WERI-Rb-1 (cell line): ENCODE measurements around the gene PIR.

Experiments used
- DNase-seq: peaks from one replicate; pipeline ENCODE4 v3.0.0-alpha.2; 2020
- H3K27ac ChIP-seq: fragments of 250-450 bp; sonication (Bioruptor Pico); 2 replicates; pipeline ENCODE4 v1.5.1; 2020; ENCODE audit warnings: mild to moderate bottlenecking, moderate library complexity
- H3K27me3 ChIP-seq: fragments of 250-450 bp; sonication (Bioruptor Pico); 2 replicates; pipeline ENCODE4 v1.5.1; 2021; ENCODE audit warnings: mild to moderate bottlenecking, low read depth, moderate library complexity; ENCODE audit not compliant: insufficient read depth, severe bottlenecking
- H3K36me3 ChIP-seq: fragments of 250-450 bp; sonication (Bioruptor Pico); 2 replicates; pipeline ENCODE4 v1.5.1; 2020; ENCODE audit warnings: mild to moderate bottlenecking, moderate library complexity
- H3K4me3 ChIP-seq: 2 replicates; pipeline ENCODE4 v1.5.1; 2011; ENCODE audit warnings: low read depth, mild to moderate bottlenecking, control low read depth, low read length
- H3K9me3 ChIP-seq: fragments of 250-450 bp; sonication (Bioruptor Pico); 2 replicates; pipeline ENCODE4 v1.5.1; 2021; ENCODE audit warnings: mild to moderate bottlenecking, moderate library complexity; ENCODE audit not compliant: severe bottlenecking
- CTCF ChIP-seq: IDR thresholded peaks from 2 replicates; pipeline ENCODE4 v1.5.1; 2011; ENCODE audit warnings: low read depth, mild to moderate bottlenecking, control low read depth, inconsistent platforms, low read length

Gene PIR

GRCh38 chrX:15469613-15470012 is 23.5 kb downstream of the PIR start:
- no peak for TF ChIP-seq CTCF
- H3K27ac ChIP-seq: no peak overlapping the region
- H3K27me3 ChIP-seq: peaks cover 7% of the 10 kb centered on the region
- no peak overlapping the region for H3K4me3 ChIP-seq
- no peaks in the 10 kb centered on the region for H3K36me3 ChIP-seq
- no peak for DNase-seq
- H3K9me3 ChIP-seq: no peaks in the 10 kb centered on the region

- TF ChIP-seq CTCF: peak; percentile 39
- H3K27me3 ChIP-seq: peaks cover 13% of the 10 kb centered on the region
- H3K4me3 ChIP-seq: no peak overlapping the region
- no peak overlapping the region for H3K27ac ChIP-seq
- H3K9me3 ChIP-seq: no peaks in the 10 kb centered on the region
- H3K36me3 ChIP-seq: no peaks in the 10 kb centered on the region
- DNase-seq: no peak
Observed at GRCh38 chrX:15468036-15468435, 25.1 kb downstream of the PIR start.

GRCh38 chrX:15465896-15466651 is 27.1 kb downstream of the PIR start:
- no peak overlapping the region for H3K27ac ChIP-seq
- peak; percentile 32; the same call in 1 of the 2 replicates for TF ChIP-seq CTCF
- H3K27me3 ChIP-seq: peaks cover 13% of the 10 kb centered on the region
- H3K9me3 ChIP-seq: no peaks in the 10 kb centered on the region
- H3K4me3 ChIP-seq: no peak overlapping the region
- peak; percentile 19 for DNase-seq
- no peaks in the 10 kb centered on the region for H3K36me3 ChIP-seq

GRCh38 chrX:15465347-15465746 is 27.8 kb downstream of the PIR start:
- no peak overlapping the region for H3K4me3 ChIP-seq
- DNase-seq: no peak
- no peak overlapping the region for H3K27ac ChIP-seq
- H3K27me3 ChIP-seq: peaks cover 15% of the 10 kb centered on the region
- no peak for TF ChIP-seq CTCF
- H3K9me3 ChIP-seq: no peaks in the 10 kb centered on the region
- H3K36me3 ChIP-seq: no peaks in the 10 kb centered on the region

GRCh38 chrX:15464704-15465103 is 28.4 kb downstream of the PIR start:
- DNase-seq: no peak
- H3K4me3 ChIP-seq: no peak overlapping the region
- no peak for TF ChIP-seq CTCF

GRCh38 chrX:15451913-15452312 is 41.2 kb downstream of the PIR start:
- DNase-seq: no peak
- no peak for TF ChIP-seq CTCF
- no peak overlapping the region for H3K27ac ChIP-seq
- H3K4me3 ChIP-seq: no peak overlapping the region
- no peaks in the 10 kb centered on the region for H3K36me3 ChIP-seq
- no peaks in the 10 kb centered on the region for H3K9me3 ChIP-seq
- H3K27me3 ChIP-seq: no peaks in the 10 kb centered on the region

More at GRCh38 chrX:15464704-15465103, 28.4 kb downstream of the PIR start:
- H3K36me3 ChIP-seq: no peaks in the 10 kb centered on the region
- H3K27ac ChIP-seq: no peak overlapping the region
- H3K9me3 ChIP-seq: no peaks in the 10 kb centered on the region
- H3K27me3 ChIP-seq: peaks cover 15% of the 10 kb centered on the region
